GM12873 (cell line): ENCODE results near the gene SUGP1.

Experiments used
- CTCF ChIP-seq: IDR thresholded peaks from 2 replicates; pipeline ENCODE4 v1.5.1; 2012; ENCODE audit warnings: low read depth, mild to moderate bottlenecking, moderate library complexity, low read length, control low read depth; ENCODE audit not compliant: insufficient read depth; ENCODE audit errors: missing control alignments

The SUGP1 gene

GRCh38 chr19:19356500-19356899 is 36.2 kb upstream of the SUGP1 start:
- TF ChIP-seq CTCF, result no peak

GRCh38 chr19:19355606-19356139 is 35.4 kb upstream of the SUGP1 start:
- no peak for TF ChIP-seq CTCF

- no peak for TF ChIP-seq CTCF
These were observed 34.6 kb upstream of the SUGP1 start for GRCh38 chr19:19354932-19355331.

GRCh38 chr19:19354007-19354406 is 33.7 kb upstream of the SUGP1 start:
- TF ChIP-seq CTCF, result no peak

- TF ChIP-seq CTCF, result no peak
These were observed 32.5 kb upstream of the SUGP1 start for GRCh38 chr19:19352823-19353222.

GRCh38 chr19:19349365-19349764 is 29.1 kb upstream of the SUGP1 start:
- no peak for TF ChIP-seq CTCF

- TF ChIP-seq CTCF, result no peak
These were observed 28.0 kb upstream of the SUGP1 start for GRCh38 chr19:19348266-19348665.
